Measurements from ENCODE around the gene PCP4L1.

DNA sequence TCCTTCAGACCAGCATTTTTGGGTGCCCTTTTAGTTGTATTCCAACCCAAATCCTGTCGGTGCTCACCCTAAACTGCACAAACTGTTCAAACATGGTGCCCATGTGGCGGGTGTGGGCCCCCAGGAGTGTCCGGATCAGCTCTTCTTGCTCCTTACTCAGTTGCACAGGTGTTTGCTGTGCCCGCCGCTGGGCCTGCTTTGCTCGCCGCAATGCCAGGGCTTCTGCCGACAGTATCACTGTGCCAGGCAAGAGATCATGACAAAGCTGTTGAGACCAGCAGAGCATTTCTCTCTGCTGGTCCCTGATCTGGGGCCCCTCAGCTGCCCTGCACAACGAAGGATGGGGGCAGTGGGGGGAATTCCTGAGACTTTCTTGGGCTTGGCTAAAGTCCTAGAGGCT is 25.4 kb upstream of the PCP4L1 start:
- TF ChIP-seq EZH2 (IDR thresholded peaks at IDR 0.05; ENCODE audit: borderline replicate concordance, insufficient read depth, low read depth, low read length, poor library complexity, severe bottlenecking) (no peak), CTCF (IDR thresholded peaks at IDR 0.05) (no peak)

Data from B cell (primary cell).